AG09319 (cell line): ENCODE results near the gene TRIML2.
"Not testable (repeated sequence)": the region's sequence is repeated elsewhere in the genome, so short reads cannot be mapped to it uniquely, and the experiment has no call there.

Experiments used
- DNase-seq: peaks from one replicate; pipeline ENCODE4 v3.0.0-alpha.2; 2010; ENCODE audit warnings: low read depth; ENCODE audit errors: extremely low read depth
- CTCF ChIP-seq: IDR thresholded peaks from 2 replicates; pipeline ENCODE4 v1.5.1; 2011; ENCODE audit warnings: low read depth, mild to moderate bottlenecking, inconsistent platforms, low read length, moderate library complexity

TRIML2 gene

GRCh38 chr4:188061083-188061482 is 48.3 kb downstream of the TRIML2 start:
- DNase-seq = no peak
- no peak for TF ChIP-seq CTCF

DNA sequence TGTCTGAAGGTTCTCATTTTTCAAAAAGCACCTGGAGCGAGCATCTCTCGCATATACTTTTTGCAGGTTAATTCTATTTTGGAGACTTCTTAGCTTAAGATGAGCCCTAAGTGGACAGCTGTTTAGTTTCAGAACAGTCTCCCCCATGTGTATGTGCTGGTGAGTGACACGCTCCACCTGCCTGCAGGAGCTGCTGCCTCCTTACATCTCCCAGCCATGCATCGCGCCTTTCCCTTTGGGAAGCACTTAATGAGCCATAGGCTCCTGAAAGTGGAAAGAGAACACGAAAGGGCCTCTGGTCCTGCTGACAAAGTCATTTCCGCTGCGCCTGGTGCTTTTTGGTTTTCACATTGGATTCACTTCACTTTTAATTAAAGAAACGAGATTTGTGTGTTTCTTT is 56.1 kb downstream of the TRIML2 start:
- DNase-seq = no peak
- TF ChIP-seq CTCF = no peak

DNA sequence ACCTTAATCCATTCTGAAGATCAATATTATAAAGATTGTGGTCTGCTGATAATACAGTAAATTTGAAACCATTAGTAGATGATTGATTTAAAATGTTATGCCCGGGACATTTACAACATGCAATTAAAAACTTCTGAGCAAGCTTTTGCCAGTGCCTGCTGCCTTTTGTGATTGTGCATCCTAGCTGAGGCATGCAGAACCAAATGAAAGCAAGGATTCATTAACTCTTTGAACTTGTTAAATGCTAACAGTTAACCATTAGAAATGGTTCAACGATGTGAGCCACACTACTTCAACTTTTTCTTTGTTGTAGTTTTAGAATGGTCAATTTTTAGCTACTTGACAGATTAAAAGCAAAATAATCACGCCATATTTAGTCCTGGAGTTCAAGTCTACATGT is 62.7 kb downstream of the TRIML2 start:
- TF ChIP-seq CTCF = no peak
- no peak for DNase-seq

DNA sequence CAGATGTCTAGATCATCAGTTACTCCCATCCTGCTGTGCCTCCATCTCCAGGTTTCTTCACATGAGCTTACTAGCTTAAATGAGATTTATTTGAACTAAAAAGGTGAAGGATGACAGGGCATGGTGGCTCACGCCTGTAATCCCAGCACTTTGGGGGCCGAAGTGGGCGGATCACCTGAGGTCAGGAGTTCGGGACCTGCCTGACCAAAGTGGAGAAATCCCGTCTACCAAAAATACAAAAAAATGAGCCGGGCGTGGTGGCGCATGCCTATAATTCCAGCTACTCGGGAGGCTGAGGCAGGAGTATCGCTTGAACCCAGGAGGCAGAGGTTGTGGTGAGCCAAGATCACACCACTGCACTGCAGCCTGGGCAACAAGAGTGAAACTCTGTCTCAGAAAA is 63.9 kb downstream of the TRIML2 start:
- DNase-seq = not testable (repeated sequence)

- TF ChIP-seq CTCF = no peak
- no peak for DNase-seq
Observed at GRCh38 chr4:188043154-188043553, 66.2 kb downstream of the TRIML2 start.

GRCh38 chr4:188042191-188042590 is 67.2 kb downstream of the TRIML2 start:
- TF ChIP-seq CTCF = no peak
- no peak for DNase-seq

DNA sequence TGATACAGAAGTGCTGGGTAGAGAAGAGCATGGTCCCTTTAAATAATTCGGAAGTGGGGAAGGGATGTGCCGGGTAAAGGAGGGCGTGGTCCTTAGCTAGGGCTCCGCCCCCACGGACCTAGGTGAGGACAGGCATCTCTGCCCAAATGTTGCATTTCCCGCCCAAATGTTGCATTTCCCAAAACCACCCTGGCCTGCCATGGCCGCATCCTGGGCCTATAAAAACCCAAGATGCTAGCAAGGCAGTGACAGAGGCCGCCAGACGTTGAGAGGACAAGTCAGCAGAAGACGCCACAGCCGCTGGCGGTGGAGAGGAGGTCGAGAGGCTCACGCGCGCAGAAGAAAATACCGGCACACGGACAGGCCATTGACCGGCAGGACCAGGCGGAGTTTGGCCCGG is 67.7 kb downstream of the TRIML2 start:
- DNase-seq = no peak
- no peak for TF ChIP-seq CTCF
